IMR-90 (cell line): Measurements from ENCODE around the gene NELL1.

Source experiments
- BHLHE40 ChIP-seq: fragments of 150-350 bp; IDR thresholded peaks from 2 replicates; pipeline ENCODE4 v1.6.1; 2016; ENCODE audit warnings: mild to moderate bottlenecking, low read depth, low read length
- CEBPB ChIP-seq: IDR thresholded peaks from 2 replicates; pipeline ENCODE4 v1.6.1; 2012; ENCODE audit warnings: low read depth, low read length, improper control_type of control experiment
- CHD1 ChIP-seq: IDR thresholded peaks from 2 replicates; pipeline ENCODE4 v1.6.1; 2012; ENCODE audit warnings: low read depth, low read length, improper control_type of control experiment
- FOS ChIP-seq: fragments of 150-350 bp; IDR thresholded peaks from 2 replicates; pipeline ENCODE4 v1.6.1; 2016; ENCODE audit warnings: low read depth, low read length
- MAFK ChIP-seq: IDR thresholded peaks from 2 replicates; pipeline ENCODE4 v1.6.1; 2012; ENCODE audit warnings: low read depth, low read length, improper control_type of control experiment
- MAZ ChIP-seq: IDR thresholded peaks from 2 replicates; pipeline ENCODE4 v1.6.1; 2012; ENCODE audit warnings: low read depth, mild to moderate bottlenecking, low read length, improper control_type of control experiment, moderate library complexity, borderline replicate concordance
- MXI1 ChIP-seq: IDR thresholded peaks from 2 replicates; pipeline ENCODE4 v1.6.1; 2012; ENCODE audit warnings: low read depth, mild to moderate bottlenecking, low read length, moderate library complexity, borderline replicate concordance
- NFE2L2 ChIP-seq: fragments of 150-350 bp; IDR thresholded peaks from 2 replicates; pipeline ENCODE4 v1.6.1; 2016; ENCODE audit warnings: low read depth, mild to moderate bottlenecking, low read length
- POLR2A ChIP-seq: IDR thresholded peaks from 2 replicates; pipeline ENCODE4 v1.6.1; 2012; ENCODE audit warnings: mild to moderate bottlenecking, low read depth, low read length
- RCOR1 ChIP-seq: IDR thresholded peaks from 2 replicates; pipeline ENCODE4 v1.6.1; 2012; ENCODE audit warnings: mild to moderate bottlenecking, low read length, improper control_type of control experiment; ENCODE audit not compliant: insufficient replicate concordance
- RFX5 ChIP-seq: IDR thresholded peaks from 2 replicates; pipeline ENCODE4 v1.8.0; 2012; ENCODE audit warnings: low read depth, mild to moderate bottlenecking, low read length, moderate library complexity
- TF ChIP-seq, protein P1 (sequence below): conservative IDR thresholded peaks from 2 replicates; pipeline ENCODE4 v1.5.1; 2012; ENCODE audit warnings: mild to moderate bottlenecking, low read depth, low read length, improper control_type of control experiment
- TF ChIP-seq, protein P2 (sequence below): fragments of 150-350 bp; IDR thresholded peaks from 2 replicates; pipeline ENCODE4 v1.6.1; 2016; ENCODE audit warnings: low read depth, mild to moderate bottlenecking, low read length, moderate library complexity, borderline replicate concordance
- TF ChIP-seq, protein P3 (sequence below): fragments of 150-350 bp; IDR thresholded peaks from 2 replicates; pipeline ENCODE4 v1.6.1; 2017; ENCODE audit warnings: mild to moderate bottlenecking, antibody characterized with exemption, low read length, low read depth

DNA sequence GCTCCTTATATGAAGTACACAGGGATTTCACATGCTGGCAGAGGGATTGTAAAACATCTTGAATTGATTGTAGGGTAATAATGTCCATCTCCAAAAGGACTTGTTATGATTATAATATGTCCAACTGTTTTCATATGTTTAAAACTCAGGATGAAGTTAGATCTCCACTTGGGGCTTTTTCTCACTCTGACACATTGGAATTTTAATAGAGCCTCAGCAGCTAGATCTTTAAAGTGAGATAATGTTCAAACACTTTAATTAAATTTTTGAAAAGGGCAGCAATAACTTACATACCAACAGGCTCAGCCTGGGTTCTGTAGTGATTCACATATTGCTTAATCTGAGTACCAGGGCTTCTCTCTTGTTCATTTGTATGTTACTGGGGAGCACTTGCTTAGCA lies 152.1 kb downstream of the NELL1 start:
- TF ChIP-seq, protein P1, sequence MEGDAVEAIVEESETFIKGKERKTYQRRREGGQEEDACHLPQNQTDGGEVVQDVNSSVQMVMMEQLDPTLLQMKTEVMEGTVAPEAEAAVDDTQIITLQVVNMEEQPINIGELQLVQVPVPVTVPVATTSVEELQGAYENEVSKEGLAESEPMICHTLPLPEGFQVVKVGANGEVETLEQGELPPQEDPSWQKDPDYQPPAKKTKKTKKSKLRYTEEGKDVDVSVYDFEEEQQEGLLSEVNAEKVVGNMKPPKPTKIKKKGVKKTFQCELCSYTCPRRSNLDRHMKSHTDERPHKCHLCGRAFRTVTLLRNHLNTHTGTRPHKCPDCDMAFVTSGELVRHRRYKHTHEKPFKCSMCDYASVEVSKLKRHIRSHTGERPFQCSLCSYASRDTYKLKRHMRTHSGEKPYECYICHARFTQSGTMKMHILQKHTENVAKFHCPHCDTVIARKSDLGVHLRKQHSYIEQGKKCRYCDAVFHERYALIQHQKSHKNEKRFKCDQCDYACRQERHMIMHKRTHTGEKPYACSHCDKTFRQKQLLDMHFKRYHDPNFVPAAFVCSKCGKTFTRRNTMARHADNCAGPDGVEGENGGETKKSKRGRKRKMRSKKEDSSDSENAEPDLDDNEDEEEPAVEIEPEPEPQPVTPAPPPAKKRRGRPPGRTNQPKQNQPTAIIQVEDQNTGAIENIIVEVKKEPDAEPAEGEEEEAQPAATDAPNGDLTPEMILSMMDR, result no peak
- TF ChIP-seq FOS (no peak), POLR2A (no peak), RFX5 (no peak), RCOR1 (no peak), MXI1 (no peak), CEBPB (no peak), CHD1 (no peak), MAZ (no peak), MAFK (no peak), NFE2L2 (no peak), BHLHE40 (no peak)
- TF ChIP-seq, protein P2, sequence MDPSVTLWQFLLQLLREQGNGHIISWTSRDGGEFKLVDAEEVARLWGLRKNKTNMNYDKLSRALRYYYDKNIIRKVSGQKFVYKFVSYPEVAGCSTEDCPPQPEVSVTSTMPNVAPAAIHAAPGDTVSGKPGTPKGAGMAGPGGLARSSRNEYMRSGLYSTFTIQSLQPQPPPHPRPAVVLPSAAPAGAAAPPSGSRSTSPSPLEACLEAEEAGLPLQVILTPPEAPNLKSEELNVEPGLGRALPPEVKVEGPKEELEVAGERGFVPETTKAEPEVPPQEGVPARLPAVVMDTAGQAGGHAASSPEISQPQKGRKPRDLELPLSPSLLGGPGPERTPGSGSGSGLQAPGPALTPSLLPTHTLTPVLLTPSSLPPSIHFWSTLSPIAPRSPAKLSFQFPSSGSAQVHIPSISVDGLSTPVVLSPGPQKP, result no peak
- TF ChIP-seq, protein P3, sequence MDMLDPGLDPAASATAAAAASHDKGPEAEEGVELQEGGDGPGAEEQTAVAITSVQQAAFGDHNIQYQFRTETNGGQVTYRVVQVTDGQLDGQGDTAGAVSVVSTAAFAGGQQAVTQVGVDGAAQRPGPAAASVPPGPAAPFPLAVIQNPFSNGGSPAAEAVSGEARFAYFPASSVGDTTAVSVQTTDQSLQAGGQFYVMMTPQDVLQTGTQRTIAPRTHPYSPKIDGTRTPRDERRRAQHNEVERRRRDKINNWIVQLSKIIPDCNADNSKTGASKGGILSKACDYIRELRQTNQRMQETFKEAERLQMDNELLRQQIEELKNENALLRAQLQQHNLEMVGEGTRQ, result no peak
